Type B pancreatic cell (in vitro differentiated cells): ENCODE data around the gene CRACR2A. TPM values are rescaled to one million over a fixed set of nuclear protein-coding genes. Genes with fewer than 3 reads are reported as not detected.

ENCODE experiments used
- DNase-seq: peaks from one replicate; pipeline ENCODE4 v3.0.0; 2021; ENCODE audit warnings: mixed read lengths; ENCODE audit not compliant: unreplicated experiment; ENCODE audit errors: extremely low spot score
- H3K27ac Mint-ChIP-seq: 2 replicates; pipeline ENCODE4 v1.8.0; 2021; ENCODE audit warnings: mild to moderate bottlenecking, mixed read lengths
- H3K27me3 Mint-ChIP-seq: 2 replicates; pipeline ENCODE4 v1.8.0; 2021; ENCODE audit warnings: mixed read lengths
- H3K36me3 Mint-ChIP-seq: 2 replicates; pipeline ENCODE4 v1.8.0; 2021; ENCODE audit warnings: mixed read lengths
- H3K4me1 Mint-ChIP-seq: one replicate; pipeline ENCODE4 v1.8.0; 2021; ENCODE audit warnings: mixed read lengths; ENCODE audit not compliant: unreplicated experiment
- H3K4me3 Mint-ChIP-seq: 2 replicates; pipeline ENCODE4 v1.8.0; 2021; ENCODE audit warnings: mild to moderate bottlenecking, mixed read lengths
- H3K9me3 Mint-ChIP-seq: 2 replicates; pipeline ENCODE4 v1.8.0; 2021; ENCODE audit warnings: mixed read lengths
- total RNA-seq: library from RNA; stranded (reverse); gene quantifications from 2 replicates; pipeline ENCODE4 v1.2.1, GENCODE V29; 2021; ENCODE audit warnings: low replicate concordance
- TF ChIP-seq, protein P1 (sequence below): fragments of 200-600 bp; sonication (generic); conservative IDR thresholded peaks from 2 replicates; pipeline ENCODE4 v1.5.0; 2021; ENCODE audit warnings: antibody characterized with exemption, mild to moderate bottlenecking

Gene CRACR2A
- total RNA-seq, 1 donor from 2014 or later, result 1.9 TPM

DNA sequence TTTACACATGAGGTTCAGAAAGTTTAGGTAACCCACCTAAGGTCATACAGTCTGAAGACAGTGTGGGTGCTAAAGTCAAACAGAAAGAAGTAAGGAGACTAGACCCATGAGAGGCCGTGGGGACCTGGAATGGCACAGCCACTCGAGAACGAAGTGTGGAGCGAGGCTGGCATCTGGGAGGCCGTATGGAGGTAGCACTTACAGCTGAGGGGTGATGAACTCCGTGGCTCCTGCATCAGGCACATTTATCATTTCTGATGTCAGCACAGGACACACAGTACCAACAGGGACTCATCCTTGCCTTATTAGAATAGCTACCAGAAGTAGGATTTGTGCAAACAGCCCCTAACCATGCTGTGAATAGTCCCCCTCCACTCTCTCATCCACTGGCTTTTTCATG lies 30.5 kb downstream of the CRACR2A start:
- peaks cover 35% of the 10 kb centered on the region for H3K27me3 Mint-ChIP-seq
- peaks cover 6% of the 10 kb centered on the region for H3K4me1 Mint-ChIP-seq
- TF ChIP-seq, protein P1, sequence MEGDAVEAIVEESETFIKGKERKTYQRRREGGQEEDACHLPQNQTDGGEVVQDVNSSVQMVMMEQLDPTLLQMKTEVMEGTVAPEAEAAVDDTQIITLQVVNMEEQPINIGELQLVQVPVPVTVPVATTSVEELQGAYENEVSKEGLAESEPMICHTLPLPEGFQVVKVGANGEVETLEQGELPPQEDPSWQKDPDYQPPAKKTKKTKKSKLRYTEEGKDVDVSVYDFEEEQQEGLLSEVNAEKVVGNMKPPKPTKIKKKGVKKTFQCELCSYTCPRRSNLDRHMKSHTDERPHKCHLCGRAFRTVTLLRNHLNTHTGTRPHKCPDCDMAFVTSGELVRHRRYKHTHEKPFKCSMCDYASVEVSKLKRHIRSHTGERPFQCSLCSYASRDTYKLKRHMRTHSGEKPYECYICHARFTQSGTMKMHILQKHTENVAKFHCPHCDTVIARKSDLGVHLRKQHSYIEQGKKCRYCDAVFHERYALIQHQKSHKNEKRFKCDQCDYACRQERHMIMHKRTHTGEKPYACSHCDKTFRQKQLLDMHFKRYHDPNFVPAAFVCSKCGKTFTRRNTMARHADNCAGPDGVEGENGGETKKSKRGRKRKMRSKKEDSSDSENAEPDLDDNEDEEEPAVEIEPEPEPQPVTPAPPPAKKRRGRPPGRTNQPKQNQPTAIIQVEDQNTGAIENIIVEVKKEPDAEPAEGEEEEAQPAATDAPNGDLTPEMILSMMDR, result no peak
- no peaks in the 10 kb centered on the region for H3K9me3 Mint-ChIP-seq
- no peak overlapping the region for H3K4me3 Mint-ChIP-seq
- no peak overlapping the region for H3K27ac Mint-ChIP-seq
- DNase-seq, result no peak
- no peaks in the 10 kb centered on the region for H3K36me3 Mint-ChIP-seq

DNA sequence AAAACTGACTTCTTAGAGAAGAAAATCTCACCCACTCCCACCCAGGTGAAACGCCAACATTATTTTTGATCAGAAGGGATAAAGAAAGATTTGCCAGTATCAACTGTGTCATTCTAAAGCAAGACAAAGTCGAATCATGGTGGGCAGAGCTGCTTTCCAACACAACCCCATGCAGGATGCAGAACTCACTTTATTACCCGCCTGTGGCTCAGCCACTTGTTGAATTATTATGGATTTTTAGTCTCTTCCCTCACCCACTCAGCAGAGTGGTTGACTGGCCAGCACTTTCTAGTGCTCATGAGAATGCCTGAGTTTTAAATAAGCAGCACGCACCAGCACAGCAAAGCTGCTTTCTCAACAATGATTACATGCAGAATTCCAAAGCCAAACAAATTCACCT lies 32.1 kb downstream of the CRACR2A start:
- TF ChIP-seq, protein P1, result no peak
- Mint-ChIP-seq H3K27me3 (peaks cover 43% of the 10 kb centered on the region), H3K4me3 (no peak overlapping the region), H3K27ac (no peak overlapping the region), H3K9me3 (no peaks in the 10 kb centered on the region), H3K36me3 (no peaks in the 10 kb centered on the region), H3K4me1 (peaks cover 6% of the 10 kb centered on the region)
- DNase-seq, result no peak

DNA sequence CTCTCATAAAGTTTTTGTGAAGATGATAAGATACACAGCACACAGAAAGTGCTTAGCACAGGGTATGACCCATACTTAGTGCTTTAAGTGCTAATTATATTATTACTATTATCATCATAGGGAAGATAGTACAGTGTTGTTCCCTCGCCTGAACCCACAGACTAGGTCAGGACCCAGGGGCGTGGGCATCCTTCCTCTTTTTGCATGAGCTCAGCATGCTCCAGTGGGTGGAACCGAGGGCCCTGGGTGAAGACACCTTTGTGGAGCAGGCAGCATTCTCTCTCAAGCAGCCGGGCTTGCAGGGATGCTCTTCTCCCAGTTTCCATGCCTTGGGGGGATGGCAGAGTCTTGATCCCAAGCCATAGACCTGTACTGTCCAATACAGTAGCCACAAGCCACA lies 34.8 kb downstream of the CRACR2A start:
- no peaks in the 10 kb centered on the region for H3K9me3 Mint-ChIP-seq

DNA sequence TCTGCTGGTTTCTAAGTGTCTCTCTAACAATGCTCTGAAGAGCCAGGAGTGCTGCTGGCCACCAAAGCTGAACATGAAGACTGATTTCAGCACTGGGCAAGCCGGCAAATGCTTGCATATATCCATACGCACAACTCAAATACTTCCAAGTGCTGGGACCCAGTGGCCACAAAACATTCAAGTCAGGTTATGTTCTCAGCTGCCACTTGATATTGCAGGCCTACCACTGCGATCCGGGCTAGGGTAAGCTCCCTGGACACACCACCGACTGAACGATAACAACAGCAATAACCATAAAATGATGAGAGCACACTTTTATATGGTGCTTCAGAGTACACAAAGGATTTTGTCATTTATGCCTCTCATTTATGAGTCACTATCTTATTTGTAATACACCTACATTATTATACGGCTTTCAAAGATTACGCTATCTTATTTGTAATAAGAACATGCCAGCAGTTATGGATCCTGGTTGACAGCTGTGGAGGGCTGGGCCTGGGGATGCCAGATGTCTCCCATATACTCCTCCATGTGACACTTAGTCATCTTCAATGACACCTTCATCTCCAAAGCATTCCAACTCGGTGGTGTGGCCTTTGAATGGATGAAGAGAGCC lies 35.5 kb downstream of the CRACR2A start:
- no peaks in the 10 kb centered on the region for H3K9me3 Mint-ChIP-seq
- peaks cover 45% of the 10 kb centered on the region for H3K27me3 Mint-ChIP-seq
- no peaks in the 10 kb centered on the region for H3K36me3 Mint-ChIP-seq
- no peaks in the 10 kb centered on the region for H3K4me1 Mint-ChIP-seq
- DNase-seq, result no peak
- H3K27ac Mint-ChIP-seq, result no peak overlapping the region
- TF ChIP-seq, protein P1, result no peak
- H3K4me3 Mint-ChIP-seq, result no peak overlapping the region

More for the DNA sequence above, 34.8 kb downstream of the CRACR2A start:
- TF ChIP-seq, protein P1, result no peak
- peaks cover 49% of the 10 kb centered on the region for H3K27me3 Mint-ChIP-seq
- H3K4me1 Mint-ChIP-seq, result no peaks in the 10 kb centered on the region
- DNase-seq, result no peak
- no peak overlapping the region for H3K27ac Mint-ChIP-seq
- H3K4me3 Mint-ChIP-seq, result no peak overlapping the region
- no peaks in the 10 kb centered on the region for H3K36me3 Mint-ChIP-seq

DNA sequence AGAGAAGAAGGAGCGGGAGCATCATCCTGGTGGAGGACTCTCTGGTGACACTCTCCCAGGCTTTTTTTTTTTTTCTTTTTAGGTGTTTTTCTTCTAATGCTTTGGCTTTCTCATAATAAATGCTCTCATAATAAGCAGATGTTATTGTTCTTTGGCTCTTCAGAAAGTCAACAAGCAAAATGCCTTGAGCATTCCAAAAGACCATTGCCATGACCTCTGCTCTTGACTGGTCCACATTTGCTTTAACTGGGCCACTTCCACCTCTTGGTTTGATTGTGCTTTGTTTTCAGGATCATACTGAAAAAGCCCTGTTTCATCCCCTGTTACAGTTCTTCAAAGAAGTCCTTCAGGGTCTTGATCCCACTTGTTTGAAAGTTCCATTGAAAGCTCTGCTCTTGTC lies 36.9 kb downstream of the CRACR2A start:
- Mint-ChIP-seq H3K36me3 (peaks cover 5% of the 10 kb centered on the region), H3K9me3 (no peaks in the 10 kb centered on the region), H3K4me3 (no peak overlapping the region), H3K27me3 (peaks cover 47% of the 10 kb centered on the region), H3K4me1 (no peaks in the 10 kb centered on the region), H3K27ac (no peak overlapping the region)
- TF ChIP-seq, protein P1, result no peak
- DNase-seq, result no peak
